Neuronal stem cell (in vitro differentiated cells): ENCODE data around the gene MEGF6.

Experiments used
- DNase-seq: peaks from one replicate; pipeline ENCODE4 v3.0.0-alpha.2; 2013; ENCODE audit warnings: low spot score
- H2AFZ ChIP-seq: one replicate; pipeline ENCODE4 v1.6.1; 2013; ENCODE audit warnings: mild to moderate bottlenecking, low read length, inconsistent platforms
- H2AK5ac ChIP-seq: 2 replicates; pipeline ENCODE4 v1.6.1; 2013; ENCODE audit warnings: low read depth, mild to moderate bottlenecking, inconsistent platforms, low read length, moderate library complexity, mixed read lengths
- H2BK120ac ChIP-seq: 2 replicates; pipeline ENCODE4 v1.6.1; 2013; ENCODE audit warnings: low read depth, mild to moderate bottlenecking, inconsistent platforms, low read length, moderate library complexity, mixed read lengths
- H2BK12ac ChIP-seq: one replicate; pipeline ENCODE4 v1.6.1; 2013; ENCODE audit warnings: low read length, inconsistent platforms
- H2BK15ac ChIP-seq: 2 replicates; pipeline ENCODE4 v1.6.1; 2013; ENCODE audit warnings: mild to moderate bottlenecking, low read length, inconsistent platforms, mixed read lengths
- H2BK5ac ChIP-seq: one replicate; pipeline ENCODE4 v1.6.1; 2013; ENCODE audit warnings: inconsistent platforms, mild to moderate bottlenecking, low read length, moderate library complexity
- H3K14ac ChIP-seq: one replicate; pipeline ENCODE4 v1.6.1; 2013; ENCODE audit warnings: low read length, inconsistent platforms
- H3K18ac ChIP-seq: 2 replicates; pipeline ENCODE4 v1.6.1; 2013; ENCODE audit warnings: low read length, inconsistent platforms
- H3K23ac ChIP-seq: 2 replicates; pipeline ENCODE4 v1.6.1; 2013; ENCODE audit warnings: low read depth, mild to moderate bottlenecking, mixed read lengths, low read length, inconsistent platforms; ENCODE audit not compliant: poor library complexity
- H3K27ac ChIP-seq: replicated peaks from 3 replicates; pipeline ENCODE4 v1.5.1; 2013; ENCODE audit warnings: low read length, inconsistent platforms
- H3K27me3 ChIP-seq, 3 experiments: 2 replicates each; pipeline ENCODE4 v1.6.1; 2013; ENCODE audit warnings: low read length in 3 of 3, mild to moderate bottlenecking in 2 of 3, inconsistent platforms in 1 of 3, low read depth in 1 of 3, mixed read lengths in 1 of 3, moderate library complexity in 1 of 3; ENCODE audit not compliant: control insufficient read depth in 3 of 3, insufficient read depth in 3 of 3
- H3K36me3 ChIP-seq, 2 donors: replicated peaks in 1 of 2; 2 replicates each; pipeline ENCODE4 v1.6.1; 2013; ENCODE audit warnings: low read length in 2 of 2; ENCODE audit not compliant: control insufficient read depth in 2 of 2, insufficient read depth in 2 of 2
- H3K4ac ChIP-seq: 2 replicates; pipeline ENCODE4 v1.6.1; 2013; ENCODE audit warnings: inconsistent platforms, mild to moderate bottlenecking, low read length, moderate library complexity
- H3K4me1 ChIP-seq, 2 donors: 1 replicate in 1 of 2; 2 replicates in 1 of 2; pipeline ENCODE4 v1.6.1; 2013; ENCODE audit warnings: low read length in 2 of 2, low read depth in 1 of 2; ENCODE audit not compliant: control insufficient read depth in 2 of 2, insufficient read depth in 1 of 2
- H3K4me2 ChIP-seq: one replicate; pipeline ENCODE4 v1.6.1; 2013; ENCODE audit warnings: mild to moderate bottlenecking, low read length, inconsistent platforms; ENCODE audit not compliant: insufficient read depth, poor library complexity, severe bottlenecking
- H3K4me3 ChIP-seq, 2 donors: 2 replicates each; pipeline ENCODE4 v1.5.1; 2013; ENCODE audit warnings: low read length in 2 of 2, mild to moderate bottlenecking in 2 of 2, inconsistent platforms in 1 of 2, moderate library complexity in 1 of 2
- H3K79me1 ChIP-seq: one replicate; pipeline ENCODE4 v1.6.1; 2013; ENCODE audit warnings: low read depth, mild to moderate bottlenecking, inconsistent platforms, low read length, moderate library complexity
- H3K9ac ChIP-seq: one replicate; pipeline ENCODE4 v1.6.1; 2013; ENCODE audit warnings: mild to moderate bottlenecking, low read depth, low read length, inconsistent platforms; ENCODE audit not compliant: poor library complexity
- H3K9me3 ChIP-seq, 2 donors: replicated peaks in 1 of 2; 2 replicates each; pipeline versions ENCODE3 to v1.6.1; 2013; ENCODE audit warnings: low read length in 2 of 2, mild to moderate bottlenecking in 2 of 2, inconsistent platforms in 1 of 2, low read depth in 1 of 2, mixed read lengths in 1 of 2, moderate library complexity in 1 of 2; ENCODE audit not compliant: control insufficient read depth in 2 of 2, insufficient read depth in 1 of 2
- H4K8ac ChIP-seq: one replicate; pipeline ENCODE4 v1.6.1; 2013; ENCODE audit warnings: low read depth, mild to moderate bottlenecking, inconsistent platforms, low read length, moderate library complexity
- H4K91ac ChIP-seq: one replicate; pipeline ENCODE4 v1.6.1; 2013; ENCODE audit warnings: low read length, low read depth, mild to moderate bottlenecking, inconsistent platforms; ENCODE audit not compliant: poor library complexity
- WGBS, 2 donors: extraction: QIAGEN DNeasy Blood & Tissue Kit; methylation state at CpG; one replicate each; pipeline ENCODE4 v1.1.7; 2013; ENCODE audit warnings: missing lambda C conversion rate in 2 of 2, mixed read lengths in 1 of 2; ENCODE audit not compliant: insufficient read length in 2 of 2, insufficient replicate concordance in 1 of 2; ENCODE audit errors: extremely low coverage in 2 of 2; 5-methylcytosine and 5-hydroxymethylcytosine counted together

Gene MEGF6

DNA sequence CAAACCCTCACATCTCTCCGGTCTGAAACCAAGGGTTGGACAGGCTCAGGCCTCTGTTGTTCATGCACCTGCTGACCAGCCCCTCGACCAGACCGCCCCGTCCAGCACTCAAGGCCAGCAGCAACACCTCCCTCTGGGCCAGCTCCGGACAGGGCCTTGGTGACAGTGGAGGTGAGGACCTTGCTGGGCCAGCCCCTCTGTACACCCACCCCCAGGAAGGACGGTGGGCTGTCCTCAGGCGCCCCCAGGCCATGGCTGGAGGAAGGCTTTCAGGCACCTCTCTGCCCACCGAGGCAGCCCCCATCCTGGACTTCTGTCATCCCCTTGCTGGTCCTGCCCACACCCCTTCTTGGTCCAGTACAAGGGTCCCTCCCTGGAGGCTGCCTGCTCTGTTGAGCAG is 48.6 kb downstream of the MEGF6 start:
- H3K27me3 ChIP-seq: no peaks in the 10 kb centered on the region
- H3K27ac ChIP-seq: no peak overlapping the region
- H3K18ac ChIP-seq: no peak overlapping the region
- no peak overlapping the region for H3K4me3 ChIP-seq
- no peak overlapping the region for H2BK12ac ChIP-seq
- H3K36me3 ChIP-seq: no peaks in the 10 kb centered on the region
- no peak overlapping the region for H3K9ac ChIP-seq
- H3K23ac ChIP-seq: peak overlapping the region; percentile 89
- DNase-seq: no peak
- no peak overlapping the region for H2BK15ac ChIP-seq
- no peak overlapping the region for H3K4me2 ChIP-seq
- H4K91ac ChIP-seq: no peak overlapping the region
- peaks cover 0 to 5% of the 10 kb centered on the region in 2 donors for H3K9me3 ChIP-seq
- H3K14ac ChIP-seq: peak overlapping the region; percentile 71
- WGBS, 2 donors: no CpG with 5 or more reads among the region's 8 CpGs
- peaks cover 2 to 4% of the 10 kb centered on the region in 2 donors for H3K4me1 ChIP-seq
- H2AFZ ChIP-seq: no peak overlapping the region
- peaks cover 14% of the 10 kb centered on the region for H3K79me1 ChIP-seq
- H4K8ac ChIP-seq: no peak overlapping the region
- H3K4ac ChIP-seq: no peak overlapping the region
- H2BK5ac ChIP-seq: peak overlapping the region; percentile 75
- H2BK120ac ChIP-seq: no peak overlapping the region
- H2AK5ac ChIP-seq: peak overlapping the region; percentile 37

DNA sequence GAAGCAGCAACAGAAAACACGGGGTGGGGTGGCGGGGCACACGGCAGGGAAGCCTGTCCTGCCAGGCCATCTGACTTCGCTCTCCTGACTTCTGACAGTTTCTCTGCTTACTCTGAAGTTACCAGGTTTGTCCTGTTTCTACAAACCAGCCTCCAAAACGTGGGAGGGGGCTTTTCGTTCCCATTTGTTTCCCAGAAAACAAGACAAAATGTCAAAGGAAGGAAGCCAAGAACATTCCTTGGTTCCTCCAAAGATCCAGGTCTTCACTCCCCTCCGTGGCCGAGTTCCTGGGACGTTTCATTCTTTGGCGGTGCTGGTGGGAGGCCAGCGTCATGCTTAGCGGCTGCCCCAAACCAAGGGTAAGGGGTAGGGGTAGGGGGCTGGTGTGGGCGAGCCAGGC is 49.6 kb downstream of the MEGF6 start:
- Histone ChIP-seq H3K14ac (no peak overlapping the region), H3K9ac (no peak overlapping the region), H2AFZ (no peak overlapping the region), H3K18ac (no peak overlapping the region), H3K36me3 (no peaks in the 10 kb centered on the region), H2BK15ac (no peak overlapping the region), H3K23ac (no peak overlapping the region), H2AK5ac (no peak overlapping the region), H3K27ac (no peak overlapping the region), H4K91ac (no peak overlapping the region), H2BK120ac (no peak overlapping the region), H3K9me3 (peaks cover 0 to 5% of the 10 kb centered on the region in 2 donors), H3K4ac (no peak overlapping the region), H3K27me3 (no peaks in the 10 kb centered on the region), H2BK5ac (no peak overlapping the region), H4K8ac (no peak overlapping the region), H3K79me1 (peaks cover 10% of the 10 kb centered on the region), H3K4me3 (no peak overlapping the region), H3K4me2 (no peak overlapping the region), H3K4me1 (peaks cover 2 to 4% of the 10 kb centered on the region in 2 donors), H2BK12ac (no peak overlapping the region)
- no CpG with 5 or more reads among the region's 13 CpGs for WGBS, 2 donors
- no peak for DNase-seq

DNA sequence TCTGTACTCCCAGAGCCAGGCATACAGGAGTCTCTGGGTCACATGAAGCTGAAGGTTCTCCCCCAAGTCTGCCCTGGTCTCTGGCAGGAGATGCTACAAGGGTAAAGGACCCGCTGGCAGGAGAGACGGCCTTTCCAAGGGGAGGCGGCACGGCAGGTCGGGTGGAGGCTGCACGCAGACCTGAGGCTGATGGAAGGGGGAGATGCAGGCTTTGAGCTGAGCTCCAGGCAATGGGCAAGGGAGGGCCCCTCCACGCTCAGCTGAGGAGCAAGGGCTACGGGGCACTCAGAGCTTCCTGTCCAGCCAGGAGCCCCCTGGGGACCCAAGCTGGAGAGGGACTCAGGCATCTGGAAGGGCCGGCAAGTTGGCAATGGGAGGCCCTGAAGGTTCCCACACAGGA is 50.3 kb downstream of the MEGF6 start:
- Histone ChIP-seq H3K27ac (no peak overlapping the region), H3K14ac (peak overlapping the region; percentile 4), H3K4me1 (peaks cover 2 to 4% of the 10 kb centered on the region in 2 donors), H2AK5ac (peak overlapping the region; percentile 54), H4K8ac (no peak overlapping the region), H2BK120ac (no peak overlapping the region), H3K4me2 (no peak overlapping the region), H3K9ac (no peak overlapping the region), H3K4ac (no peak overlapping the region), H4K91ac (no peak overlapping the region), H3K18ac (peak overlapping the region; percentile 19), H3K9me3 (peaks cover 0 to 5% of the 10 kb centered on the region in 2 donors), H2BK12ac (no peak overlapping the region), H3K23ac (peak overlapping the region; percentile 35), H2BK15ac (no peak overlapping the region), H3K4me3 (no peak overlapping the region), H3K79me1 (peaks cover 9% of the 10 kb centered on the region), H3K36me3 (no peaks in the 10 kb centered on the region), H3K27me3 (no peaks in the 10 kb centered on the region), H2BK5ac (peak overlapping the region; percentile 71), H2AFZ (no peak overlapping the region)
- no peak for DNase-seq
- no CpG with 5 or more reads among the region's 9 CpGs for WGBS, 2 donors

DNA sequence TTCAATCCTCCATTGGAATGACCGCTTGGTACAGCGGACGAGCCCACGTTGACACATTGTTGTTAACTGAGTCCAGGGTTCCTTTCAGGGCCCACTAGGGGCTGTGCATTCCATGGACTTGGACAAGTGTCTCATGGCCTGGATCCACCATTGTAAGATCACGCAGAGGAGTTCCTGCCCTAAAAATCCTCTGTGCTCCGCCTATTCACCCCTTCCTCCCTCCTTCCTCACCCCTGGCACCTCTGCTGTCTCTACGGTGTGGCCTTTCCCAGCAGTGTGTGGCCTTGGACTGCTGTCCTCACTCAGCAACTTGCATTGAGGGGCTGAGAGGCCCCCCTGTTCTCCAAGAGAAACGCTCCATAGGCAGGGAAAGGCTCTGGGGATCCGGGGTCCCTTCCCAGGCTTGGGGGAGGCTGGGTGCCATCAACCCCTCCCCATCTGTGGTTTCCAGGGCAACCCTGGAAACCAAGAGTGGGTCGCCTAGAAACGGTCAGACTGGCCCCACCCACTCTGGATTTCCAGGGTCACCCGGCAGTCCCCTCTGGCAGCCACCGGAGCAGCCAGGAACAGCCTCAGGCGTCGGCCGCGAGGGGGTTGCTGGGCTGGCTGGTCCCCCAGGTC is 50.9 kb downstream of the MEGF6 start:
- Histone ChIP-seq H3K4me1 (peaks cover 2 to 4% of the 10 kb centered on the region in 2 donors), H3K4me3 (no peak overlapping the region), H3K27ac (no peak overlapping the region), H2BK120ac (no peak overlapping the region), H2BK15ac (no peak overlapping the region), H3K27me3 (no peaks in the 10 kb centered on the region), H3K4me2 (no peak overlapping the region), H3K9me3 (peaks cover 0 to 5% of the 10 kb centered on the region in 2 donors), H4K91ac (no peak overlapping the region), H3K79me1 (peaks cover 9% of the 10 kb centered on the region), H3K18ac (peak overlapping the region; percentile 35), H2BK5ac (peak overlapping the region; percentile 71), H2AK5ac (no peak overlapping the region), H3K4ac (no peak overlapping the region), H2BK12ac (no peak overlapping the region), H4K8ac (no peak overlapping the region), H3K9ac (no peak overlapping the region), H3K23ac (peak overlapping the region; percentile 20), H3K14ac (no peak overlapping the region), H2AFZ (no peak overlapping the region), H3K36me3 (no peaks in the 10 kb centered on the region)
- no CpG with 5 or more reads among the region's 17 CpGs for WGBS, 2 donors
- DNase-seq: no peak
